ENCODE results near the gene CTNNA3. TPM values are rescaled to one million over a fixed set of nuclear protein-coding genes. Genes with fewer than 3 reads are reported as not detected.

The CTNNA3 gene
- total RNA-seq, 4 donors from 2014 or later: 1.5 to 9.8 (median 4.3) TPM

GRCh38 chr10:66238343-66238742 lies 1457.7 kb downstream of the CTNNA3 start:
- DNase-seq: no peak
- H3K4me3 ChIP-seq: no peak overlapping the region
- no peaks in the 10 kb centered on the region for H3K9me3 ChIP-seq
- H3K4me1 ChIP-seq: no peaks in the 10 kb centered on the region
- intact Hi-C loops (cut with DNase I; ENCODE audit: low total_unique reads): no loop called here
- no peak overlapping the region for H3K27ac ChIP-seq
- TF ChIP-seq POLR2A (IDR thresholded peaks at IDR 0.05) (no peak), CTCF (IDR thresholded peaks at IDR 0.05) (no peak)
- H3K27me3 ChIP-seq: no peaks in the 10 kb centered on the region
- H3K36me3 ChIP-seq: no peaks in the 10 kb centered on the region

- H3K4me3 ChIP-seq: no peak overlapping the region
- DNase-seq: no peak
- TF ChIP-seq POLR2A (IDR thresholded peaks at IDR 0.05) (no peak), CTCF (IDR thresholded peaks at IDR 0.05) (no peak)
- no peaks in the 10 kb centered on the region for H3K4me1 ChIP-seq
- intact Hi-C loops (cut with DNase I; ENCODE audit: low total_unique reads): no loop called here
- no peaks in the 10 kb centered on the region for H3K27me3 ChIP-seq
- no peak overlapping the region for H3K27ac ChIP-seq
- H3K9me3 ChIP-seq: no peaks in the 10 kb centered on the region
- no peaks in the 10 kb centered on the region for H3K36me3 ChIP-seq
Measured at GRCh38 chr10:66234872-66235271, 1461.1 kb downstream of the CTNNA3 start.

- no peak overlapping the region for H3K4me3 ChIP-seq
- no peaks in the 10 kb centered on the region for H3K4me1 ChIP-seq
- H3K27ac ChIP-seq: no peak overlapping the region
- H3K36me3 ChIP-seq: no peaks in the 10 kb centered on the region
- no peak for DNase-seq
- H3K27me3 ChIP-seq: no peaks in the 10 kb centered on the region
- intact Hi-C loops (cut with DNase I; ENCODE audit: low total_unique reads): no loop called here
- TF ChIP-seq POLR2A (IDR thresholded peaks at IDR 0.05) (no peak), CTCF (IDR thresholded peaks at IDR 0.05) (no peak)
- no peaks in the 10 kb centered on the region for H3K9me3 ChIP-seq
Measured at GRCh38 chr10:66228887-66229286, 1467.1 kb downstream of the CTNNA3 start.

- no peak for DNase-seq
- Histone ChIP-seq H3K27ac (no peak overlapping the region), H3K9me3 (no peaks in the 10 kb centered on the region), H3K4me3 (no peak overlapping the region), H3K27me3 (no peaks in the 10 kb centered on the region), H3K36me3 (no peaks in the 10 kb centered on the region), H3K4me1 (no peaks in the 10 kb centered on the region)
- no peak for TF ChIP-seq POLR2A (IDR thresholded peaks at IDR 0.05)
- no peak for TF ChIP-seq CTCF (IDR thresholded peaks at IDR 0.05)
- intact Hi-C loops (cut with DNase I; ENCODE audit: low total_unique reads): no loop called here
Measured at GRCh38 chr10:66223656-66224055, 1472.3 kb downstream of the CTNNA3 start.

GRCh38 chr10:66222462-66223046 lies 1473.4 kb downstream of the CTNNA3 start:
- no peak for DNase-seq
- Histone ChIP-seq H3K4me3 (no peak overlapping the region), H3K4me1 (no peaks in the 10 kb centered on the region), H3K36me3 (no peaks in the 10 kb centered on the region), H3K9me3 (no peaks in the 10 kb centered on the region), H3K27me3 (no peaks in the 10 kb centered on the region), H3K27ac (no peak overlapping the region)
- intact Hi-C loops (cut with DNase I; ENCODE audit: low total_unique reads): no loop called here
- no peak for TF ChIP-seq CTCF (IDR thresholded peaks at IDR 0.05)
- TF ChIP-seq POLR2A (IDR thresholded peaks at IDR 0.05): no peak

Data from uterus (tissue), 4 donors.